ENCODE results near the gene HOXC10.

DNA sequence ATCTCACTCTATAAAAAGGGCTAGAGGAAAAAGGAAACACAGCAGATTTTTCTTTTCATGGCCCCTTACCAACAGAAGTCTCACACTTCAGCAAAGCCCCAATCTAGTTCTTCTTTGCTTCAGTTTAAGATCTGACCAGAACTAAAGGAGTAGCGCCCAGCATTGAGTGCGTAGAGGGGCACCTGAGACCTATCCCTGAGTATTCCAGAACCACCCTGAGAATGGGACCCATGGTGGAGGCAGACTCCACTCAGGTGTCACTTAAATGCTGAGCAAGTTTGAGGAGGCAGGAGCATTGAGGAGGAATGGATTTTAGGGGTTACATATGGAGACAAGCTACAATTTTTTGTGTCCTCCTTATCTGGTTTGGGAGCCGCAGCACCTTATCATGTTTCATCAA lies 13.8 kb upstream of the HOXC10 start:
- TF ChIP-seq, protein P1, sequence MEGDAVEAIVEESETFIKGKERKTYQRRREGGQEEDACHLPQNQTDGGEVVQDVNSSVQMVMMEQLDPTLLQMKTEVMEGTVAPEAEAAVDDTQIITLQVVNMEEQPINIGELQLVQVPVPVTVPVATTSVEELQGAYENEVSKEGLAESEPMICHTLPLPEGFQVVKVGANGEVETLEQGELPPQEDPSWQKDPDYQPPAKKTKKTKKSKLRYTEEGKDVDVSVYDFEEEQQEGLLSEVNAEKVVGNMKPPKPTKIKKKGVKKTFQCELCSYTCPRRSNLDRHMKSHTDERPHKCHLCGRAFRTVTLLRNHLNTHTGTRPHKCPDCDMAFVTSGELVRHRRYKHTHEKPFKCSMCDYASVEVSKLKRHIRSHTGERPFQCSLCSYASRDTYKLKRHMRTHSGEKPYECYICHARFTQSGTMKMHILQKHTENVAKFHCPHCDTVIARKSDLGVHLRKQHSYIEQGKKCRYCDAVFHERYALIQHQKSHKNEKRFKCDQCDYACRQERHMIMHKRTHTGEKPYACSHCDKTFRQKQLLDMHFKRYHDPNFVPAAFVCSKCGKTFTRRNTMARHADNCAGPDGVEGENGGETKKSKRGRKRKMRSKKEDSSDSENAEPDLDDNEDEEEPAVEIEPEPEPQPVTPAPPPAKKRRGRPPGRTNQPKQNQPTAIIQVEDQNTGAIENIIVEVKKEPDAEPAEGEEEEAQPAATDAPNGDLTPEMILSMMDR (IDR thresholded peaks at IDR 0.05; ENCODE audit: low read depth, low read length, poor library complexity, severe bottlenecking): no peak
- TF ChIP-seq EZH2phosphoT487 (IDR thresholded peaks at IDR 0.05; ENCODE audit: borderline replicate concordance, low read length): no peak

Data from DOHH2 (cell line).